Transverse colon (tissue), 4 donors: Measurements from ENCODE around the gene LAMB2. TPM values are rescaled to one million over a fixed set of nuclear protein-coding genes. Genes with fewer than 3 reads are reported as not detected.

Source experiments
- DNase-seq: peaks from one replicate; pipeline ENCODE4 v3.0.0-alpha.2; 2019
- H3K27ac ChIP-seq, 4 donors: fragments of 200-600 bp; sonication (generic); 2 replicates each; pipeline ENCODE4 v1.5.1; 2016 to 2018; ENCODE audit warnings: inconsistent platforms in 4 of 4
- H3K27me3 ChIP-seq: fragments of 200-600 bp; sonication (generic); 2 replicates; pipeline ENCODE4 v1.5.1; 2017; ENCODE audit warnings: inconsistent platforms
- H3K36me3 ChIP-seq, 4 donors: fragments of 200-600 bp; sonication (generic); 2 replicates each; pipeline ENCODE4 v1.5.1; 2017 to 2019; ENCODE audit warnings: inconsistent platforms in 4 of 4
- H3K4me1 ChIP-seq, 4 donors: fragments of 200-600 bp; sonication (generic); 2 replicates each; pipeline ENCODE4 v1.5.1; 2017 to 2020; ENCODE audit warnings: inconsistent platforms in 4 of 4
- H3K4me3 ChIP-seq, 4 donors: fragments of 200-600 bp; sonication (generic); 1 replicate in 1 of 4; 2 replicates in 3 of 4; pipeline versions ENCODE4 v1.5.1 to v1.6.1; 2017 to 2019; ENCODE audit warnings: inconsistent platforms in 4 of 4
- H3K9me3 ChIP-seq, 2 donors: fragments of 200-600 bp; sonication (generic); 2 replicates each; pipeline ENCODE4 v1.5.1; 2017 to 2019; ENCODE audit warnings: inconsistent platforms in 2 of 2
- EP300 ChIP-seq: sonication (generic); formaldehyde crosslinking; IDR thresholded peaks from one replicate; pipeline ENCODE4 v1.6.1; 2017; ENCODE audit warnings: antibody characterized with exemption, low read depth
- POLR2A ChIP-seq: fragments of 450-650 bp; IDR thresholded peaks from one replicate; pipeline ENCODE4 v1.6.1; 2016; ENCODE audit warnings: antibody characterized with exemption, mild to moderate bottlenecking, moderate library complexity
- POLR2AphosphoS5 ChIP-seq, 3 donors: sonication (generic); formaldehyde crosslinking; IDR thresholded peaks; one replicate each; pipeline ENCODE4 v1.6.1; 2016; ENCODE audit warnings: antibody characterized with exemption in 3 of 3
- whole genome bisulfite sequencing, 2 donors: methylation state at CpG; one replicate each; pipeline ENCODE4 v1.1.5; 2018; ENCODE audit warnings: low coverage in 1 of 2; 5-methylcytosine and 5-hydroxymethylcytosine counted together
- in situ Hi-C, 4 donors: fragments of 200-750 bp; cut with MboI; loops; one replicate each; pipeline versions ENCODE4 v1.15.0 to v1.15.1; 2017; ENCODE audit warnings: low sequenced_read_pairs in 3 of 4, low pct_ligation_motif_present in 1 of 4, low pct_unique_long_range_greater_than_20kb in 1 of 4
- intact Hi-C: fragments of 100-400 bp; cut with DNase I; formaldehyde crosslinking; loops from one replicate; pipeline ENCODE4 v1.15.1; 2023; ENCODE audit warnings: low total_unique reads
- total RNA-seq, 4 donors: library from RNA; depleted of rRNA; stranded (reverse); fragments of >200 nt; gene quantifications; one replicate each; pipeline ENCODE4 v1.1.0, GENCODE V29; 2016
- TF ChIP-seq, protein P1 (sequence below), 5 experiments: fragments of 200-600 bp in 3 of 5; fragments of 450-650 bp in 2 of 5; sonication (generic) in 3 of 5; IDR thresholded peaks; 1 replicate in 2 of 5; 2 replicates in 3 of 5; pipeline ENCODE4 v1.5.1; 2016 to 2017; ENCODE audit warnings: antibody characterized with exemption in 5 of 5, inconsistent platforms in 3 of 5, mild to moderate bottlenecking in 2 of 5, moderate library complexity in 1 of 5

LAMB2 gene
- total RNA-seq, 4 donors from 2014 or later: 141 to 290 (median 177) TPM

DNA sequence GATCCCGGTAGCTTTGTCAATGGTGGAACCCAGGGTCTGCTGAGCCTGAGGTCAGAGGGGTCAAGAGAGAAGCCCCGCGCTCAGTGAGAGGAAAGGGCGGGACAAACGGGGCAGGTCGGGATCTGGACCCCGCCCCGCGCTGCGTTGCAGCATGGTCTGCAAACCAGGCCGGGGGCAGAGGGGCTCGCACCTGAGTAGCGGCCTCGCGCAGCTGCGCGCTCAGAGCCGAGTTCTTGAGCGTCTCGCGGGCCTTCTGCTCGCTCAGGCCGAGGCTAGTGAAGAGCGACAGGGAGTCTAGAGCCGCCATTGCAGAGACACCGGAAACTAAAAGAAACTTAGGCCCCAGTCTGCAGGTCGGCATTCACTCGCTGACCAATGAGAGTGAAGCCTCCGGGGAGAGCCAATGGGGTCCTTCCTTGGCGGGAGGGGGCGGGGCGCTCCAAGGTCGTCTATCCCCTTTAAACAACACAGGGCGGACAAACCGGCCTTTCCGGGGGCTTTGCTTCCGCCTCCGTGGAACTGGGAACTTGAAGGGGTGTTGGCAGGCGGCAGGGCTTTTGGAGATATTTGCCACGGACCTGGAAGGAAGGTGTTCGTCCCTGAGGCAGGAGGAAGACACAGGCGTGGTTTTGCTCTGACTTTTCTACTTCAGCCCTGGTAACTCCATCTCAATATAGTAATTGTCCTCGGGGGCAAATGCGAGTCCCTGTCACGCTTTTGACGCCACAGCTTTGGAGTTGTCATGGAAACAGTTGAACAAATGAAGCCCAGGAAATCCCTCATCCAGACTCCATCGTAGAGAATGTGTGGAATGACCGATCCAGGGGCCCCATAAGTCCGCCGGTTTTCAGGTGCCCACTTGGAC is 28.2 kb downstream of the LAMB2 start, which contains the start of gene QARS1:
Gene QARS1 (minus strand): TSS at position 331 of the 865 bp plus-strand sequence. CDS start 24 bp downstream, at position 307.
- intact Hi-C loops (no loop called here), in situ Hi-C loops (no loop called here)
- Histone ChIP-seq H3K27ac (peak within 1 kb of the TSS; percentile 86 to 93 (median 90)), H3K36me3 (peaks cover 0 to 35% (median 15%) of the 10 kb centered on the region in 4 donors), H3K4me3 (peak within 1 kb of the TSS; percentile 75 to 96 (median 82)), H3K4me1 (peaks cover 16 to 26% (median 21%) of the 10 kb centered on the region in 4 donors), H3K27me3 (no peaks in the 10 kb centered on the region), H3K9me3 (no peaks in the 10 kb centered on the region)
- peak; percentile 96 for DNase-seq
- TF ChIP-seq EP300 (no peak), POLR2A (peak; percentile 75), POLR2AphosphoS5 (IDR thresholded peaks at IDR 0.05) (peak; percentile 54 to 78 (median 75))
- TF ChIP-seq, protein P1, sequence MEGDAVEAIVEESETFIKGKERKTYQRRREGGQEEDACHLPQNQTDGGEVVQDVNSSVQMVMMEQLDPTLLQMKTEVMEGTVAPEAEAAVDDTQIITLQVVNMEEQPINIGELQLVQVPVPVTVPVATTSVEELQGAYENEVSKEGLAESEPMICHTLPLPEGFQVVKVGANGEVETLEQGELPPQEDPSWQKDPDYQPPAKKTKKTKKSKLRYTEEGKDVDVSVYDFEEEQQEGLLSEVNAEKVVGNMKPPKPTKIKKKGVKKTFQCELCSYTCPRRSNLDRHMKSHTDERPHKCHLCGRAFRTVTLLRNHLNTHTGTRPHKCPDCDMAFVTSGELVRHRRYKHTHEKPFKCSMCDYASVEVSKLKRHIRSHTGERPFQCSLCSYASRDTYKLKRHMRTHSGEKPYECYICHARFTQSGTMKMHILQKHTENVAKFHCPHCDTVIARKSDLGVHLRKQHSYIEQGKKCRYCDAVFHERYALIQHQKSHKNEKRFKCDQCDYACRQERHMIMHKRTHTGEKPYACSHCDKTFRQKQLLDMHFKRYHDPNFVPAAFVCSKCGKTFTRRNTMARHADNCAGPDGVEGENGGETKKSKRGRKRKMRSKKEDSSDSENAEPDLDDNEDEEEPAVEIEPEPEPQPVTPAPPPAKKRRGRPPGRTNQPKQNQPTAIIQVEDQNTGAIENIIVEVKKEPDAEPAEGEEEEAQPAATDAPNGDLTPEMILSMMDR (IDR thresholded peaks at IDR 0.05): no peak
- 0 to 4% methylated on average over 2 to 38 of the region's 50 CpGs for WGBS, 2 donors

DNA sequence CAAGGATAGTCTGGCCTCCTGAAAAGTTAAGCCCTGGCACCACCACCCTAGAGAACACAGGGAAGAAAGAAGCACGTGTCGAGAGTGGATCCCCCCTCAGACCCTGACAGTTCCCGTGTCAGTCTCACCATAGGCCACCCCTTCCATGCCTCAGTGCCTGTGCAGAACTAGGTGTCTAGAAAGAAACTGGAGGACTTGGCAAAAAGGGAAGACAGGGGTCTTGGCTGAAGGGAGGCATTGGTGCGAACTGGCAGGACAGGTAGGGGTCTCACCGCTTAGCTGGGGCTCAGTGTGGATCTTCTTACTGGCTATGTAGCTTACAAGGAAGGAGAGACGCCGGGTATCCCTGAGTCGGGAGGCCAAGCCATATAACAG is 28.8 kb downstream of the LAMB2 start:
- no peaks in the 10 kb centered on the region for H3K9me3 ChIP-seq
- H3K36me3 ChIP-seq: peaks cover 0 to 35% (median 12%) of the 10 kb centered on the region in 4 donors
- TF ChIP-seq EP300 (no peak), POLR2AphosphoS5 (IDR thresholded peaks at IDR 0.05) (no peak), POLR2A (no peak)
- TF ChIP-seq, protein P1 (IDR thresholded peaks at IDR 0.05): no peak
- intact Hi-C loops: no loop called here
- no peaks in the 10 kb centered on the region for H3K27me3 ChIP-seq
- in situ Hi-C loops: no loop called here
- peaks cover 16 to 26% (median 21%) of the 10 kb centered on the region in 4 donors for H3K4me1 ChIP-seq
- H3K27ac ChIP-seq: peak overlapping the region; percentile 86 to 93 (median 90)
- peak overlapping the region; percentile 75 to 96 (median 82) for H3K4me3 ChIP-seq
- DNase-seq: no peak
- WGBS, 2 donors: 2% methylated on average over 8 of the region's 8 CpGs; no CpG with 5 or more reads in 1 of the 2 donors

DNA sequence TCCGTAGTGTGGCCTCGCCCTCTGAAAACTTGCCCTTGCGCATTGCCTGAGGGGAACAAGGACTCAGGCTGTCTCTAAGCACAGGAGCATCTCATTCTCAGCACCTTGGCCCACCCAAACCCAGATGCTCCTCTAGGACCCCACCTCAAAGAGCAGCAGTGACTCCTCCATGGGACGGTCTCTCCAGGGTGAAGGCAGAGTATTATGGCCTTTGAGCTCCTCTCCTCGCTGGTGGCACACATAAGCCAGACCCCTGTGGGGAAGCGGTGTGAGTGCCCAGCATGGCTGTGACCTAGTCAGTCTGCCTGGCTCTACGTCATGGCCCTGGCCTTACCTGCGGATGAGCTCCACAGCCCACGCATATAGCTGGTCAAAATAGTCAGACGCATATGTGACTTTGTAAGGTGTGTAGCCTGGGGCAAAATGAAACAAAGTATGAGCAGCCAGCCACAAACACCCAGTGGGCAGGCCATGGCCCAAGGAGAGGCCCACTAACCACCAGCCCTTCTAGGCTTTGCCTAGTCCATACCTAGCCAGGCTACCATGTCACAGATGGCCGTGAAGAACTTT is 32.7 kb downstream of the LAMB2 start:
- H3K27ac ChIP-seq: no peak overlapping the region
- intact Hi-C loops (no loop called here), in situ Hi-C loops (no loop called here)
- TF ChIP-seq EP300 (no peak), POLR2AphosphoS5 (IDR thresholded peaks at IDR 0.05) (no peak), POLR2A (no peak)
- TF ChIP-seq, protein P1 (IDR thresholded peaks at IDR 0.05): no peak
- H3K9me3 ChIP-seq: no peaks in the 10 kb centered on the region
- no peak for DNase-seq
- no peak overlapping the region for H3K4me3 ChIP-seq
- H3K36me3 ChIP-seq: peaks cover 0 to 45% (median 15%) of the 10 kb centered on the region in 4 donors
- WGBS, 2 donors: 91% methylated on average over 11 of the region's 11 CpGs; no CpG with 5 or more reads in 1 of the 2 donors
- no peaks in the 10 kb centered on the region for H3K27me3 ChIP-seq
- H3K4me1 ChIP-seq: peaks cover 9 to 20% (median 14%) of the 10 kb centered on the region in 4 donors
